T47D (cell line): ENCODE results near the gene NAT8L.

Experiments
- DNase-seq, 2 experiments: peaks; one replicate each; pipeline versions ENCODE4 v3.0.0 to v3.0.0-alpha.2; 2011 to 2012; ENCODE audit warnings: low read depth in 1 of 2, low spot score in 1 of 2
- JUND ChIP-seq: IDR thresholded peaks from 2 replicates; pipeline ENCODE4 v1.6.1; 2012; ENCODE audit warnings: low read depth
- in situ Hi-C: cut with HindIII; loops from 2 replicates; pipeline ENCODE4 v1.10.0; 2016; ENCODE audit warnings: low sequenced_read_pairs, low pct_unique_long_range_greater_than_20kb

NAT8L gene

DNA sequence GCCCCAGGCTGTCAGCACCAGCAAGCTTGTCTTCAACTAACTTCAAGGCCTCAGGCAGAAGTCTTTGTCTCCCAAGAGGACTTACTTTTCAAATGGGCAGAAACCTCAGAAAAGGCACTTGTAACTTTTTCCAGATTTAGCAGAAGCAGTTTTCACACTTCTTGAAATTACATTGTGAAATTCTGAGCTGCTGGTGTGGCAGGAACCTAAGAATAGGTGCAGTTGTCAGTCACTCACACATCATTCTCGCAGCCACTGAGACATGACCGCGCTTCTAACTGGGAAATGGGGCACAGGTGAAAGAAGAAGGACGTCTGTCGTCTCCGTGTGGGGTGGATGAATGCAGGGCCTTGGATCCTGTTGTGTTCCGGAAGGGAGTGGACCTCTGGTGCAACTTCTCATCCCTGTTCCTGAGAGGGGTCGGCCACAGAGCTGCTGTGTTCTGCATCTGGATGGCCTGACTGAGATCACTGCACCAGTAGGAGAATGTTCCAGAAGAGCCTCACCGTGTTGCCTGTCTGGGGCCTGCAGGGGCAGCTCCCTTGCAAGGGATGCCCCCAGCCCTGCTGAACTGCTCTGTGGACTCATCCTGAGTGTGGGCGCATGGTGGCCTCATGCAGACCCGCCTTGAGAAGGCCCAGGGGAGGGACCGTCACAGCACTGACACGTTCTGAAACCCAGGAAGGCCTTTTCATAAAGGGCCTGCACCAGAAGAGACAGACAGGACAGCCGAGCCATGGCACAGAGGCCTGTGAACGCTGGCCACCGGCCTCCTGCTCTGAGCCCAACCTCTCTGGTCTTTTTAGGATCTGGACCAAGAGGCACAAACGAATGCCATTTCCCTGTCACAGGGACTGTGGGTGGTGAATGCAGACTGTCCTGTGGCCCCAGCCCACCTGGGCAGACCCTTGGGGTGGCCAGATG is 18.7 kb downstream of the NAT8L start:
- no peak for DNase-seq
- in situ Hi-C loops: no loop called here
- TF ChIP-seq JUND: no peak

DNA sequence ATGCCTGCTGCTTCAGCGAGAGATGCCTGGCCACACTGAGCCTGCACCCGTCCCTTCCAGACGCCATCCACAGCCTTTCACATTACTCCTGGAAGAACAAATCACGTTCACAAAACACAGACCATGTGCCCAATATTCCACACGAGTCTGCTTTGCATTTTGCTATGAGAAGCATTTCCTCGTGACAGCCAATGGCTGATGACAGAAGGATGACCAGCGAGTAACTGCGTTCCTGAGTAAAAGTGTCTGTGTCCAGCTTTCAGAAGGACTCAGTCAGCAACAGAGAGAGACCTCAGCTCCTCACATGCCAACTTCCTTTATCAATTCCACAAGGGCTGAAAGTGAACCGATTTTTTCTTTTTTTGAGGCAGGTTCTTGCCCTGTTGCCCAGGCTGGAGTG is 19.5 kb downstream of the NAT8L start:
- in situ Hi-C loops: no loop called here
- no peak for DNase-seq
- no peak for TF ChIP-seq JUND

DNA sequence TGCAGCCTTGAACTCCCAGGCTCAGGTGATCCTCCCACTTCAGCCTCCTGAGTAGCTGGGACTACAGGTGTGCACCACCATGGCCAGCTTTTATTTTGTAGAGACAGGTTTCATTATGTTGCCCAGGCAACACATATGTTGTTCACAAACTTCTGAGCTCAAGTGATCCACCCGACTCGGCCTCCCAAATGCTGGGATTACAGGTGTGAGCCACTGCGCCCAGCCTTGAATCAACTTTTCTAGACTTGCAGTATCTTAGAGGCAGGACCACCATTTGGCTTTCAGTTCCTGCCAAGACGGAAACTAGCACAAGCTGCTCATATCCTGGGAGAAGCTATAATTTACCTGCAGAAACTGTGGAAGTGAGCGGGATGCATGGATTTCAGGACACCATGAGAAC is 19.9 kb downstream of the NAT8L start:
- in situ Hi-C loops: no loop called here
- TF ChIP-seq JUND: no peak
- DNase-seq: no peak

DNA sequence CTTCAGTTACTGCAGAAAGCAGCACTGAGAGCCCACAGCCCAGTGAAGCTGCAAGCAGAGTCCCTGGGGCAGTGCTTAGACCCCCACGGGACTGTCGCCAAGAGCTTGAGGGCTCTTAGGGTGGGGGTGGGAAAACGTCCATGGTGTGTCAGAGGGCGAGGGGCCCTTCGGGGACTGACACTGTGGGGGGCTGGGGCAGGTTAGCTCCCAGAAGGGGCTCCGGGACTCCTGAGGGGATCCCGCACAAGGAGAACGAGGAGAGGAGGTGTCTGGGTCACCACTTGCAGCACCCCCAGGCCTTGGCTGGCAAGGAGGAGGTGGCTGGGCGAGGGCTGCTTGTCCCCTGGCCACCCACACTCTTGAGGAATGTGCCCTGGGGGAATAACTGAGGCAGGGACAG is 20.8 kb downstream of the NAT8L start:
- TF ChIP-seq JUND: no peak
- in situ Hi-C loops: no loop called here
- DNase-seq: no peak

DNA sequence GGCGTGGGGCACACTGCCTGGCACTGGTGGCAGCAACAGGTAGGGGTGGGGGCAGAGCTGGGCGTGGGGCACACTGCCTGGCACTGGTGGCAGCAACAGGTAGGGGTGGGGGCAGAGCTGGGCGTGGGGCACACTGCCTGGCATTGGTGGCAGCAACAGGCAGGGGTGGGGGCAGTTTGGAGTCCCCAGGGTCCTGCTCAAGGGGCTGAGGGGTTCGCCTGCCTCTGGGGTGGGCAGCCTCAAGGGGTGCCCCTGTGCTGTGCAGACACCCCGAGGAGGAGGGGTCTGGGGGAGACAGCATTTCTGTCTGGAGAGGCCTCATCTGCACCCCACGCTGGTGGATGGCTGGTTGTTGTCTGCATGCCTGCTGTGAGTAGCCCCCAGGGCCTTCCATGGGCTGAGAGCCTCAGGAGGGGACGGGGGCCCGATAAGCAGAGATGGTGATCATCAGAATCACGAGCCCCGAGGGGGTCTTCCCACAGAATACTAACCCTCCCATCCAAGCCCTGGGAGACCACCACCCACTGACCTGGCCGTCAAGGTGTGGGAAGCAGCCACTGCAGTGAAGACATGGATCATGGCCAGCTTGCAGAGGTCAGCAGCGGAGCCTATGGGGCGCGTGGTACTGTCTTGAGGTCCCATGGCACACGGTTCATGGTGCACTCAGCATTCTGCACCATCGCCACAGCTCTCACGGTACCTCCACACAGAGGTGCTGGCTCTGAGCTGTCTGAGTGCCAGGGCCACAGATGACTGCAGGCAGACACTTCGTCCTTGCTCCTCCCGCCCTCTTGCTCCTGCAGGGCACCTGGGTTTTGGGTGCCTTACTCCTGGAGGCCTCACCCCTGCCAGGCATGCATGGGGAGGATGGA is 21.5 kb downstream of the NAT8L start:
- in situ Hi-C loops: no loop called here
- no peak for TF ChIP-seq JUND

DNA sequence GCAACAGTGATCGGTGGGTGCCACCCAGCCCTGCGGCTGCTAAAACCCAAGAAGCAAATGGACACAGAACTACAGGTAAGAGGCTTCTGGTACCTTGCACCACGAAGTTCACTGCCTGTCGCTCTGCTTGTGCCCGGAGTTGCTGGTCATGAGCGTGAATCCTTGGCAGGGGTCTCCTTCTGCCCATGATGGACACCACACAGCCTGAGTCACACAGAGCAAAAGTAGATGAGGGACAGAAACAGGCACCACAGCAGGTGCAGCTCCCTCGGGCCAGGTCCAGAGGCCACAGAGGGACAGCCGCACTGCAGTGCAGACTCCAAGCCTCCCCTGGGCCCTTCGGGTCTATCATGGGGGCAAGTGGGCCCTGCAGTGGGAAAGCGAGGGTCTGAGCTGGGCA is 22.4 kb downstream of the NAT8L start:
- in situ Hi-C loops: no loop called here
- no peak for TF ChIP-seq JUND
- DNase-seq: no peak

More for the DNA sequence above, 21.5 kb downstream of the NAT8L start:
- DNase-seq: no peak

DNA sequence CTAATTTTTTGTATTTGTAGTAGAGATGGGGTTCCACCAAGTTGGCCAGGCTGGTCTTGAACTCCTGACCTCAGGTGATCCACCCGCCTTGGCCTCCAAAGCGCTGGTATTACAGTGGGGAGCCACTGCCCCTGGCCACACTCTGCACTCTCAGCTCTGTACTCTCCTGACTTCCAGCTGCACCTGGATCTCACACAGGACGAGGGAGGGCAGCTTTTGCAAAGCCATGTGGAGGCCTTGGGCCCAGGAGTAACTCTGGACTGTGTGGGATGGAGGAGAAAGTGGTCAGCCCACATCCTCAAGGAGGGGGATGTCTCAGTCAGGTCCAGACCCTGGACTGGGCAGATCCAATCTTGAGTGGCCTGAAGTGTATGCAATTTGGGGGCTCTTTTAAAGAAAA is 23.0 kb downstream of the NAT8L start:
- TF ChIP-seq JUND: no peak
- no peak for DNase-seq
- in situ Hi-C loops: no loop called here

DNA sequence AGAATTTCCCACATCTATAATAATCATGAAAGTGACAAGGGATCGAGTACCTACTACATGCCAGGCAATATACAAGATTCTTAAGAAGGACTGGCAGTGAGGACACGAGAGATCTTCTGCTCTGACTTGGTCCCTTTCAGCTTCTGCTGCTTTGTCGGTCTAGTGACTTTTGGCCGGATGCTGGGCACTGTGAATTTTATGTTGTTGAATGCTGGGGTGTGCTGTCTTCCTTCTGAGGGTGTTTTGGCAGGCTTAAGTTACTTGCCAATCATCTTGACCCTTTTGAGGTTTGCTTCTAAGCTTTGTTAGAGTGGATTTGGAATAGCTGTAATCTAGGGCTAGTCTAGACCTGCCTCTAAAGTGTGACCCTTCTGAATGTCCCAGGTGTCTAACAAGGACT is 23.5 kb downstream of the NAT8L start:
- in situ Hi-C loops: no loop called here
- no peak for DNase-seq
- no peak for TF ChIP-seq JUND

DNA sequence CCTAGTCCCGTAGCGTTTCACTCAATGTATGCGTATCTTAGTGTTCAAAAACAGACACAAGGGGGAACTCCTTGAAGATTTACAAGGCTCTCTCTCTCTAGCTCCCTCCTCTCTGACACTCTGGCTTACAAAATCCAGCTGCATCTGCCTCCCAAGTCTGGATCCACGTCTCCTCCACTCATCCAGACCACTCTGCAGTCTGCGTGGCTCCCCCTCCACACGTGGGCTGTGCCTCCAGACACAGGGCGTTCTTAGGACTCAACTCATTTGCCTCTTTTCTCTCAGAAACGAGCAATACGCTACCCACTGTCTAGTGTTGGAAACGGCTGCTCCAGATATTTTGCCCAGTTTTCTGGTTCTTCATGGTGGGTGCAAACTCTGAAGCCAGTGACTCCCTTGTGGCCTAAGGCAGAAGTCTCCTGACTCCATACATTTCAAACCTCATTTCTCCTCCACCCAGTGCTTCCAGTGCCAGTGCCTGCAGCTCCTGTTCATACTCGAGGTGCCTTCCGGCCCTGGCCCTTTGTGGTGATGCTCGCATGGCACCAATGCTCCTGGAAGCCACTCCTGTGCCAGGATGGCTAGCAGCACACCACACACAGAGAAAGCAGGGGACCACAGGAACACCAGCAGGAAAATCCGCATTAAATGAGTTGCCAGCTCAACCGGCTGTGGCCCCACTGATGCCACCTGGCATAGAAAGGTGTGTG is 24.1 kb downstream of the NAT8L start:
- no peak for DNase-seq
- in situ Hi-C loops: no loop called here
- no peak for TF ChIP-seq JUND

DNA sequence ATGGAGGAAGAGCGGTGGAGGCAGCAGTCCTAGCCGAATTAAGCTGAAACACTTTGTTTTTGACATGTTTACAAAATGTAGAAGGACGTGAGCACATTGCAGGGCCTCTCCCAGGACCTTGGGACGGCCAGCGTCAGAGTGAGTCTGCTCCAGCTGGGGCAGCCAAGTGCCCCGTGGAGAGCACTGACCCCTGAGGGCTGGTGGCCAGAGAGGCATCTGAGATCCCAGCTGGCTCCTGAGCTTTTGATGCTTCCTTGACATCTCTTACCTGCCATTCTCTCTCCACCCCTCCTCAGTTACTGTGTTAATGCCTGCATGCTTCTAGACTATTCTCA is 24.7 kb downstream of the NAT8L start:
- in situ Hi-C loops: no loop called here
- DNase-seq: no peak
- no peak for TF ChIP-seq JUND

DNA sequence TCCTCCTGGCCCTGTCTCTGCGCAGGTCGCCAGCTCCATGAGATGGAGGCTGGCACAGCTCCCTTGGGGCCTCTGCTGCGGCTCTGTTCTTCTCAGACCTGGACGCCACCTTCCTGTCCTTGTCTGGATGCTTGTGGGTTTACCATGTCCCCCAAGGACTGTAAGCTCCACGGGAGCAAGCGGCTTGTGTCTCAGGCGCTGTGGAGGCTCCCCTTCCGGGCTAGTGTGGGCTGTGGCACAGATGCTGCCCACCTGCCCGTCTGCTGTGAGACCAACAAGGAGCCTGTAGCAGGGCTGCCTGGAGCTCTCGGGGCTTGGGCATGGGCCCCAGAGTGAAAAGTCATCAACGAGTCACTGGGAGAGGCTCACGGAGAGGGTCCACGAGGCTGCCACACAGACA is 25.2 kb downstream of the NAT8L start:
- no peak for TF ChIP-seq JUND
- DNase-seq: no peak
- in situ Hi-C loops: no loop called here

DNA sequence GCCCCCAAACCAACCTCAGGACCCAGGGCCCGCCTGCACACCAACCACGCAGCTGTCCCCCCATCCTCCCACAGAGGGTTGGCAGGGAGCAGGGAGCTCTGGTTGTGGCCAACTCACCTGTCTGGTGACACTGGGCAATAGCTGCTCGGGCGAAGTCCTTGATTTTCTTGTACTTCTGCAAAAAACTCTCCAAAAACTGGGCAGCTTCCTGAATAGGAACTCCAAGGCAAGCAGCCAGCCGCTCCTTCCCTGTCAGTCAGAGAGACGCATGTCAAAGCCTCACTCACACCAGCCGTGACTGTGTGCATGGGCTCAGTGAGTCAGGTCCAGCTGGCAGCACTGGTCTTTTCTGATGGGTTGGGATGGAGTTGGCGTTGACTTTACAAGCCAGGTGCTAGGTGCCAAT is 26.4 kb downstream of the NAT8L start:
- in situ Hi-C loops: no loop called here

DNA sequence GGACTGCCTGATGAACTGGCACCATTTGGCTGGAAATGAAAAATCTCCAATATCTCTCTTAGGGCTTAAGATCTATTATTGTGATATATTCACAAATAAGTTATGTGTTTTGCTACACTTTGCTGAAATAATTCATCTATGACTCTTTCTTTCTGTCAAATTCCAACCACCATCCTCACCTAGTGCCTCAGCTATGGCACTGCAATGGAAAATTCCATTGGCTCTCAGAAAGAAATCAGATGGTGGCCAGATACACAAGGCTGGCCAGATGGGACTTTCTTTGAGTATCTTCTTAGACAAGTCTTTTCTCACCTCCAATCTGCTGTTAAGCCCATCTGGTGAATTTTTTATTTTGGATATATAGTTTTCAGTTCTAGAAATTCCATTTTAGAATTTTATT is 28.0 kb downstream of the NAT8L start:
- DNase-seq: peak in 1 of 2 experiments; percentile 16

More for the DNA sequence above, 26.4 kb downstream of the NAT8L start:
- no peak for DNase-seq
- no peak for TF ChIP-seq JUND

More for the DNA sequence above, 28.0 kb downstream of the NAT8L start:
- in situ Hi-C loops: no loop called here
- no peak for TF ChIP-seq JUND
